ENCODE results near the gene CA9.

CA9 gene

DNA sequence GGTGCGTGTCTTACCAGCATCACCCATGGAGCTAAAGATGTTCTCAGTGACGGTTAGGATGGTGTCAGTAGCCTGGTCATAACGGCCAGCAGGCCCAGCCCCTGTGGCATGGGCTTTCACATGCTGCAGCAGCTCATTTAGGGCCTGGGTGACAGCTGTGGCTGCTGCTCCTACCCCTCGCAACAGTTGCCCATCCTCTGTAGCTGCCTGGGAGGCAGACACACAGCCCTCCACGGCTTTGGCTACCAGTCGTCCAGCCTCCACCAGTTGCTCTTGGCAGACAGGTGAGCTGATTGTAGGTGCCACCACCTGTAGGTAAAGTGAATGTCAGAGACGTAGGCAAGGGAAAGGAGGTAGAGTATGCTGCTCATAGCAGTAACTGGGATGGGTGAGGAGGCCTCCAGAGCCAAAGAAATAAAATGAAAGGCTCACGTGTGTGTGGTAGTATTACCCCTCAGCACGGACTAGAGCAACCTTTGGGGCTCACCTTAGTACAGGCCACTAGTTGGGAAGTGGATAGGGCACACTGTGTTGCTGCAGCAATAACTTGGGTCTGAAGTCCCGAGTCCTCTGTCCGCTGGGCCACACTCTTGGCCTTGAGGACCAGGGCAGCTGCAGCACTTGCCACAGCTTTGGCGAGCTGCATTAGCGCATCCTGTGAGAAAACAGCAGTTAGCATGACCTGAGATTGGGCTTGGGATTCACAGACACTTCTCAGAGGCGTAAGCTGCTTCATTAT lies 43.6 kb downstream of the CA9 start:
- no peak for FAIRE-seq

- no peak for FAIRE-seq
These were observed 45.2 kb downstream of the CA9 start for GRCh38 chr9:35718721-35719511.

DNA sequence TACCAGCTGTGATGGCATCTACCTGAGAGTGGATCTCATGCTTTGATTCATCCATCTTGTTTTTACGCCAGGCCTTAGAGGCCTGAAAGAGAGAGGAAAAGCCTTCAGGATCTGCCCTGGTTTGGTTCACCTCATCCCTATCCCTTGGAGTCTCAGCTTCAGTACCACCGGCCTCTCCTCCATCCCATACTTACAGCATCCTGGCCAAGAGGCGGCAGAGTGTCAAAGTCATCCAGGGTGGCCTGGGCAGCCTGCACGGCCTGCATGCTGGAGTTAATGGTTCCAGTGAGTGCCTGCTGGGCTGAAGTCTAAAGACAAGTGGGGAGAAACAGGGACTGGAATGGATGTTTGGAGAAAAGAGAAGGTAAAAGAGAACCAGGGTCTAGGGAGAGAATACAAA lies 45.8 kb downstream of the CA9 start:
- no peak for FAIRE-seq

- FAIRE-seq: no peak
These were observed 49.7 kb downstream of the CA9 start for GRCh38 chr9:35723426-35723825.

DNA sequence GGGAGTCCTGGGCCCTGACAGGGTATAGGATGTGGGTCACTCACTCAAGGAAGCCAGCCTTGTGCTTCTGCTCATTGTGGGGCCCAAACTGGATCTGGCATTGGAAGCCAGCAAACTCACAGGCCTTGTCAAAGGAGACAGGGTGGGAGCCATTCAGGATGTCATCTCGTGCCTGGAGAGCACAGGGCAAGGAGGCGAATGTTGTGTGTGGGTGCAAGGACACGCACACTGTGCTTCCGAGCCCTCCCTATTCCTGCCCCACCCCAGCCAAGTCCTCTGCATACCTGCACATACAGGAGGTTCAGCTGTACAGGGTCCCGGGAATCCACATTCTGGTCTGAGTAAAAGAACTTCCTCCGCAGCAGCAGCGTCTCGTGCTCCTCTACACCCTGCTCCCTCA lies 50.2 kb downstream of the CA9 start:
- FAIRE-seq: no peak

DNA sequence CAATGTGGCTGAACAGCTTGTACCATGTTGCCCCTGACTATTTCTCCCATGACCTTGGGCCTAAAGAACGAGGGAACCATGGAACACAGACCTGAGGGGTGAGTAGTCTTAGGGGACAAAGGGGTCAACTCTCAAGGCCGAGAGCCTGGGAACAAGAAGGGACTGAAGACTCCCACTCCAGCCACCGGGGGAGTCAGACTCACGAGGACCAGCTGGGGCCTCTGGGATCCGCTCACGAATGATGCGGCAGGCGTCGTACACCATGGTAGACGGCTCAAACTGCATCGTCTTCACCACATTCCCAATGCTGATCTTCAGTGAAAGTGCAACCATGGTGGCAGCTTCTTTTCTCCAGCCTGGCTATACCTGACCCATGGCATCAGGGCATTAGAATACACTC lies 51.6 kb downstream of the CA9 start:
- no peak for FAIRE-seq

GRCh38 chr9:35726931-35727330 lies 53.2 kb downstream of the CA9 start:
- FAIRE-seq: no peak

- no peak for FAIRE-seq
These were observed 53.9 kb downstream of the CA9 start for GRCh38 chr9:35727676-35728040.

- no peak for FAIRE-seq
These were observed 54.6 kb downstream of the CA9 start for GRCh38 chr9:35728041-35728971.

GRCh38 chr9:35729101-35729500 lies 55.4 kb downstream of the CA9 start:
- FAIRE-seq: no peak

GRCh38 chr9:35729700-35730485 lies 56.2 kb downstream of the CA9 start:
- no peak for FAIRE-seq

GRCh38 chr9:35730486-35730854 lies 56.7 kb downstream of the CA9 start:
- FAIRE-seq: no peak
